Measurements from ENCODE around the gene LRRC9. TPM values are rescaled to one million over a fixed set of nuclear protein-coding genes. Genes with fewer than 3 reads are reported as not detected.
A peak's percentile ranks its signal among the peaks of the same experiment; 100 is the strongest.

LRRC9 gene
- total and polyA plus RNA-seq, 4 donors: 0.07 to 2.2 (median 0.31) TPM; not detected in 1

- H3K27ac ChIP-seq (ENCODE audit: low read depth in 1 of 2, low read length in 1 of 2): no peak overlapping the region
- DNase-seq: no peak
- 73 to 85% methylated on average over 3 of the region's 3 CpGs for WGBS, 2 donors
Measured at GRCh38 chr14:59959668-59960067, 39.7 kb downstream of the LRRC9 start.

GRCh38 chr14:59961518-59962062 is 41.6 kb downstream of the LRRC9 start:
- Histone ChIP-seq H3K9me3 (ENCODE audit: control insufficient read depth in 4 of 4, insufficient read depth in 3 of 4, low read length in 3 of 4) (no peaks in the 10 kb centered on the region), H3K36me3 (ENCODE audit: control insufficient read depth in 4 of 4, insufficient read depth in 4 of 4, low read length in 4 of 4) (no peaks in the 10 kb centered on the region), H3K9ac (ENCODE audit: insufficient read depth in 1 of 2, low read length in 2 of 2) (no peak overlapping the region), H3K27ac (ENCODE audit: low read depth in 1 of 2, low read length in 1 of 2) (no peak overlapping the region), H3K4me1 (ENCODE audit: control insufficient read depth in 5 of 5, insufficient read depth in 5 of 5, low read length in 5 of 5) (peaks cover 0 to 14% (median 0%) of the 10 kb centered on the region in 5 donors), H3K27me3 (ENCODE audit: control insufficient read depth in 3 of 3, insufficient read depth in 3 of 3, low read length in 2 of 3) (no peaks in the 10 kb centered on the region), H3K4me3 (no peak overlapping the region)
- TF ChIP-seq CTCF (IDR thresholded peaks at IDR 0.05; ENCODE audit: control extremely low read depth, extremely low read depth): no peak
- DNase-seq: no peak
- no peak for ATAC-seq (ENCODE audit: insufficient read depth, low FRiP score)
- WGBS, 2 donors: 82 to 85% methylated on average over 1 of the region's 1 CpG

More at GRCh38 chr14:59959668-59960067, 39.7 kb downstream of the LRRC9 start:
- Histone ChIP-seq H3K9me3 (ENCODE audit: control insufficient read depth in 4 of 4, insufficient read depth in 3 of 4, low read length in 3 of 4) (peaks cover 0 to 4% (median 0%) of the 10 kb centered on the region in 4 donors), H3K27me3 (ENCODE audit: control insufficient read depth in 3 of 3, insufficient read depth in 3 of 3, low read length in 2 of 3) (no peaks in the 10 kb centered on the region), H3K9ac (ENCODE audit: insufficient read depth in 1 of 2, low read length in 2 of 2) (no peak overlapping the region), H3K4me3 (no peak overlapping the region), H3K4me1 (ENCODE audit: control insufficient read depth in 5 of 5, insufficient read depth in 5 of 5, low read length in 5 of 5) (peaks cover 0 to 9% (median 0%) of the 10 kb centered on the region in 5 donors), H3K36me3 (ENCODE audit: control insufficient read depth in 4 of 4, insufficient read depth in 4 of 4, low read length in 4 of 4) (no peaks in the 10 kb centered on the region)
- no peak for ATAC-seq (ENCODE audit: insufficient read depth, low FRiP score)
- no peak for TF ChIP-seq CTCF (IDR thresholded peaks at IDR 0.05; ENCODE audit: control extremely low read depth, extremely low read depth)

- Histone ChIP-seq H3K9ac (ENCODE audit: insufficient read depth in 1 of 2, low read length in 2 of 2) (no peak overlapping the region), H3K27ac (ENCODE audit: low read depth in 1 of 2, low read length in 1 of 2) (no peak overlapping the region), H3K9me3 (ENCODE audit: control insufficient read depth in 4 of 4, insufficient read depth in 3 of 4, low read length in 3 of 4) (no peaks in the 10 kb centered on the region), H3K4me1 (ENCODE audit: control insufficient read depth in 5 of 5, insufficient read depth in 5 of 5, low read length in 5 of 5) (peaks cover 0 to 14% (median 0%) of the 10 kb centered on the region in 5 donors), H3K36me3 (ENCODE audit: control insufficient read depth in 4 of 4, insufficient read depth in 4 of 4, low read length in 4 of 4) (no peaks in the 10 kb centered on the region), H3K27me3 (ENCODE audit: control insufficient read depth in 3 of 3, insufficient read depth in 3 of 3, low read length in 2 of 3) (no peaks in the 10 kb centered on the region), H3K4me3 (no peak overlapping the region)
- ATAC-seq (ENCODE audit: insufficient read depth, low FRiP score) (no peak), DNase-seq (peak; percentile 15 to 80 (median 69))
- no peak for TF ChIP-seq CTCF (IDR thresholded peaks at IDR 0.05; ENCODE audit: control extremely low read depth, extremely low read depth)
- WGBS, 2 donors: 39 to 55% methylated on average over 5 of the region's 5 CpGs
Measured at GRCh38 chr14:59964251-59965007, 44.5 kb downstream of the LRRC9 start.
